Measurements from ENCODE around the gene ZNF138.
"Not testable (repeated sequence)": the region's sequence is repeated elsewhere in the genome, so short reads cannot be mapped to it uniquely, and the experiment has no call there.

DNA sequence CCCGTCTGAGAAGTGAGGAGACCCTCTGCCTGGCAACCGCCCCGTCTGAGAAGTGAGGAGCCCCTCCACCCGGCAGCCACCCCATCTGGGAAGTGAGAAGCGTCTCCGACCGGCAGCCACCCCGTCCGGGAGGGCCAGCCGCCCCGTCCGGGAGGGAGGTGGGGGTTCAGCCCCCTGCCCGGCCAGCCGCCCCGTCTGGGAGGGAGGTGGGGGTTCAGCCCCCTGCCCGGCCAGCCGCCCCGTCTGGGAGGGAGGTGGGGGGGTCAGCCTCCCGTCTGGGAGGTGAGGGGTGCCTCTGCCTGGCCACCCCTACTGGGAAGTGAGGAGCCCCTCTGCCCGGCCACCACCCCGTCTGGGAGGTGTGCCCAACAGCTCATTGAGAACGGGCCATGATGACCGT is 9.4 kb upstream of the ZNF138 start:
- TF ChIP-seq, protein P1, sequence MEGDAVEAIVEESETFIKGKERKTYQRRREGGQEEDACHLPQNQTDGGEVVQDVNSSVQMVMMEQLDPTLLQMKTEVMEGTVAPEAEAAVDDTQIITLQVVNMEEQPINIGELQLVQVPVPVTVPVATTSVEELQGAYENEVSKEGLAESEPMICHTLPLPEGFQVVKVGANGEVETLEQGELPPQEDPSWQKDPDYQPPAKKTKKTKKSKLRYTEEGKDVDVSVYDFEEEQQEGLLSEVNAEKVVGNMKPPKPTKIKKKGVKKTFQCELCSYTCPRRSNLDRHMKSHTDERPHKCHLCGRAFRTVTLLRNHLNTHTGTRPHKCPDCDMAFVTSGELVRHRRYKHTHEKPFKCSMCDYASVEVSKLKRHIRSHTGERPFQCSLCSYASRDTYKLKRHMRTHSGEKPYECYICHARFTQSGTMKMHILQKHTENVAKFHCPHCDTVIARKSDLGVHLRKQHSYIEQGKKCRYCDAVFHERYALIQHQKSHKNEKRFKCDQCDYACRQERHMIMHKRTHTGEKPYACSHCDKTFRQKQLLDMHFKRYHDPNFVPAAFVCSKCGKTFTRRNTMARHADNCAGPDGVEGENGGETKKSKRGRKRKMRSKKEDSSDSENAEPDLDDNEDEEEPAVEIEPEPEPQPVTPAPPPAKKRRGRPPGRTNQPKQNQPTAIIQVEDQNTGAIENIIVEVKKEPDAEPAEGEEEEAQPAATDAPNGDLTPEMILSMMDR (conservative IDR thresholded peaks at IDR 0.05; ENCODE audit: low read depth, low read length) = not testable (repeated sequence)
- TF ChIP-seq EZH2 (IDR thresholded peaks at IDR 0.05; ENCODE audit: borderline replicate concordance, low read depth, low read length, poor library complexity, severe bottlenecking) = not testable (repeated sequence)
